ENCODE measurements around the gene VEZT.

- no peak for TF ChIP-seq CTCF (IDR thresholded peaks at IDR 0.05)
- TF ChIP-seq POLR2A (IDR thresholded peaks at IDR 0.05) = no peak
Observed at GRCh38 chr12:95286713-95287112, 69.1 kb downstream of the VEZT start.

Data from tibial nerve (tissue), 3 donors.